MM.1S (cell line): ENCODE measurements around the gene WNT2.

ENCODE experiments used
- DNase-seq: peaks from one replicate; pipeline ENCODE4 v3.0.0-alpha.2; 2015
- H2AFZ ChIP-seq: fragments of 300-600 bp; sonication (generic); 2 replicates; pipeline ENCODE4 v1.6.0; 2016; ENCODE audit warnings: antibody characterized with exemption, low read length
- H3F3A ChIP-seq: fragments of 300-600 bp; sonication (generic); 2 replicates; pipeline ENCODE4 v1.6.1; 2016; ENCODE audit warnings: mild to moderate bottlenecking, antibody characterized with exemption, low read length, moderate library complexity, mixed read lengths; ENCODE audit not compliant: insufficient read depth
- H3K27ac ChIP-seq: fragments of 300-600 bp; sonication (generic); 2 replicates; pipeline ENCODE4 v1.5.1; 2016; ENCODE audit warnings: mild to moderate bottlenecking, low read length
- H3K27me3 ChIP-seq: fragments of 300-600 bp; sonication (generic); replicated peaks from 2 replicates; pipeline ENCODE4 v1.6.0; 2016; ENCODE audit warnings: low read length; ENCODE audit not compliant: insufficient read depth
- H3K36me3 ChIP-seq: fragments of 300-600 bp; sonication (generic); replicated peaks from 2 replicates; pipeline ENCODE4 v1.6.1; 2016; ENCODE audit warnings: mild to moderate bottlenecking, low read length, mixed read lengths; ENCODE audit not compliant: insufficient read depth
- H3K4me1 ChIP-seq: fragments of 300-600 bp; sonication (generic); 2 replicates; pipeline ENCODE4 v1.6.1; 2016; ENCODE audit warnings: low read length, mixed read lengths
- H3K4me2 ChIP-seq: fragments of 300-600 bp; sonication (generic); 2 replicates; pipeline ENCODE4 v1.6.0; 2016; ENCODE audit warnings: low read depth, low read length
- H3K4me3 ChIP-seq: fragments of 300-600 bp; sonication (generic); 2 replicates; pipeline ENCODE4 v1.5.1; 2016; ENCODE audit warnings: low read length, mixed read lengths
- H3K79me2 ChIP-seq: fragments of 300-600 bp; sonication (generic); 2 replicates; pipeline ENCODE4 v1.6.1; 2016; ENCODE audit warnings: mixed run types, low read length, mixed read lengths
- H3K9ac ChIP-seq: fragments of 300-600 bp; sonication (generic); 2 replicates; pipeline ENCODE4 v1.6.1; 2016; ENCODE audit warnings: low read length, mixed read lengths
- H3K9me2 ChIP-seq: fragments of 300-600 bp; sonication (generic); replicated peaks from 2 replicates; pipeline ENCODE4 v1.6.1; 2016; ENCODE audit warnings: mild to moderate bottlenecking, low read length, mixed read lengths; ENCODE audit not compliant: insufficient read depth
- H3K9me3 ChIP-seq: fragments of 300-600 bp; sonication (generic); replicated peaks from 2 replicates; pipeline ENCODE4 v1.6.1; 2016; ENCODE audit warnings: mild to moderate bottlenecking, low read length, mixed read lengths; ENCODE audit not compliant: insufficient read depth
- H4K20me1 ChIP-seq: fragments of 300-600 bp; sonication (generic); 2 replicates; pipeline ENCODE4 v1.6.1; 2016; ENCODE audit warnings: mild to moderate bottlenecking, low read length, moderate library complexity, mixed read lengths; ENCODE audit not compliant: insufficient read depth
- CTCF ChIP-seq: fragments of 300-600 bp; sonication (generic); IDR thresholded peaks from 2 replicates; pipeline ENCODE4 v1.5.1; 2016; ENCODE audit warnings: antibody characterized with exemption, low read length, mixed read lengths
- EZH2 ChIP-seq: fragments of 300-600 bp; sonication (generic); optimal IDR thresholded peaks from 2 replicates; pipeline ENCODE3; 2017; ENCODE audit warnings: low read depth, mild to moderate bottlenecking, antibody characterized with exemption, low read length, mixed read lengths
- EZH2phosphoT487 ChIP-seq: fragments of 300-600 bp; sonication (generic); IDR thresholded peaks from 2 replicates; pipeline ENCODE4 v1.6.1; 2018; ENCODE audit warnings: antibody characterized with exemption, low read length

The WNT2 gene

GRCh38 chr7:117347962-117348672 lies 25.3 kb upstream of the WNT2 start:
- Histone ChIP-seq H3K36me3 (no peaks in the 10 kb centered on the region), H3K27me3 (no peaks in the 10 kb centered on the region), H3F3A (peaks cover 16% of the 10 kb centered on the region)

GRCh38 chr7:117347480-117347879 lies 24.6 kb upstream of the WNT2 start:
- Histone ChIP-seq H4K20me1 (no peaks in the 10 kb centered on the region), H3K27me3 (no peaks in the 10 kb centered on the region), H3K9me3 (no peaks in the 10 kb centered on the region), H3K4me1 (peaks cover 35% of the 10 kb centered on the region), H3K9me2 (no peaks in the 10 kb centered on the region), H3K4me2 (peak overlapping the region; percentile 61), H3K9ac (peak overlapping the region; percentile 1; the same call in 1 of the 2 replicates), H3F3A (peaks cover 16% of the 10 kb centered on the region), H3K27ac (peak overlapping the region; percentile 65), H2AFZ (peak overlapping the region; percentile 11; the same call in 1 of the 2 replicates), H3K4me3 (no peak overlapping the region; the same call in 1 of the 2 replicates), H3K36me3 (no peaks in the 10 kb centered on the region), H3K79me2 (no peaks in the 10 kb centered on the region)
- no peak for TF ChIP-seq EZH2
- no peak for TF ChIP-seq EZH2phosphoT487
- peak; percentile 93 for DNase-seq

More at GRCh38 chr7:117347962-117348672, 25.3 kb upstream of the WNT2 start:
- peaks cover 35% of the 10 kb centered on the region for H3K4me1 ChIP-seq
- TF ChIP-seq EZH2phosphoT487 (no peak), CTCF (no peak), EZH2 (no peak)
- peak overlapping the region; percentile 65 for H3K27ac ChIP-seq
- H3K9me3 ChIP-seq = 0 out of 2 replicates have a peak, but pooled peaks cover 3% of the 10 kb centered on the region
- H4K20me1 ChIP-seq = no peaks in the 10 kb centered on the region
- H3K4me2 ChIP-seq = peak overlapping the region; percentile 61
- H2AFZ ChIP-seq = peak overlapping the region; percentile 11
- peak overlapping the region; percentile 2; the same call in 1 of the 2 replicates for H3K4me3 ChIP-seq
- no peaks in the 10 kb centered on the region for H3K79me2 ChIP-seq
- peak; percentile 94 for DNase-seq
- H3K9ac ChIP-seq = peak overlapping the region; percentile 1; the same call in 1 of the 2 replicates
- no peaks in the 10 kb centered on the region for H3K9me2 ChIP-seq

- no peaks in the 10 kb centered on the region for H4K20me1 ChIP-seq
- H3K9me2 ChIP-seq = no peaks in the 10 kb centered on the region
- no peaks in the 10 kb centered on the region for H3K9me3 ChIP-seq
- no peaks in the 10 kb centered on the region for H3K27me3 ChIP-seq
- H3K79me2 ChIP-seq = no peaks in the 10 kb centered on the region
- H3K4me3 ChIP-seq = no peak overlapping the region
- no peak overlapping the region for H3K9ac ChIP-seq
- H3K4me2 ChIP-seq = peak overlapping the region; percentile 61; the same call in 1 of the 2 replicates
- peaks cover 16% of the 10 kb centered on the region for H3F3A ChIP-seq
- no peak for TF ChIP-seq EZH2
- TF ChIP-seq CTCF = no peak
- no peak for TF ChIP-seq EZH2phosphoT487
- DNase-seq = no peak
- no peak overlapping the region for H2AFZ ChIP-seq
- H3K4me1 ChIP-seq = peaks cover 35% of the 10 kb centered on the region
- no peak overlapping the region for H3K27ac ChIP-seq
- H3K36me3 ChIP-seq = no peaks in the 10 kb centered on the region
These were observed 23.3 kb upstream of the WNT2 start for GRCh38 chr7:117346161-117346560.

- no peaks in the 10 kb centered on the region for H3K9me3 ChIP-seq
- H4K20me1 ChIP-seq = no peaks in the 10 kb centered on the region
- no peak overlapping the region for H3K4me2 ChIP-seq
- no peak overlapping the region for H3K9ac ChIP-seq
- H3K4me3 ChIP-seq = no peak overlapping the region
- H3K79me2 ChIP-seq = no peaks in the 10 kb centered on the region
- no peaks in the 10 kb centered on the region for H3K36me3 ChIP-seq
- TF ChIP-seq CTCF = no peak
- TF ChIP-seq EZH2phosphoT487 = no peak
- TF ChIP-seq EZH2 = no peak
- H3K9me2 ChIP-seq = no peaks in the 10 kb centered on the region
- no peaks in the 10 kb centered on the region for H3K27me3 ChIP-seq
- H3K27ac ChIP-seq = no peak overlapping the region
- H3K4me1 ChIP-seq = no peaks in the 10 kb centered on the region
- no peak overlapping the region for H2AFZ ChIP-seq
- H3F3A ChIP-seq = no peaks in the 10 kb centered on the region
- DNase-seq = no peak
These were observed 15.2 kb upstream of the WNT2 start for GRCh38 chr7:117338020-117338419.
